Measurements from ENCODE around the gene FOSL2.

Gene FOSL2

GRCh38 chr2:28429636-28430376 lies 37.1 kb downstream of the FOSL2 start:
- TF ChIP-seq CTCF (IDR thresholded peaks at IDR 0.05; ENCODE audit: borderline replicate concordance, control extremely low read depth, extremely low read depth, insufficient read depth, missing control alignments): no peak
- no peak for DNase-seq (ENCODE audit: low spot score)
- in situ Hi-C loops (cut with MboI; ENCODE audit: low sequenced_read_pairs, unreplicated experiment): no loop called here

DNA sequence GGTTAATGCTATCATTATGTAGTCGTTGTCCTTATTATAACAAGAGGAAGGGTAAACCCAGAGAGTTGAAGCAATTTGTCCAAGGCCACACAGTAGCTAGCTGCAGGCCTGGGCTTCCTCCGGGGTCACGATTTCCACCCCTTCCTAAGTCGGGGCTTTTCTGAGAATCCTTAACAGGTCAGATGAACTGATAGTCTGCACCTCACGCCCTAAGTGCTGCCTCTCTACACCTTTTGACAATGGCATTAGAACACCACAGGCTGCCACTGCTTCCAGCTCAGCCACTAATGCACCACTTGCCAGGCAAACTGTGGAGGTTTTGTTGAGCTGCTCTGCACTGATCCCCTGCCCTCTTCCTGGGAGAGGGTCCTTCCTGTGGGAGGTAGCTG lies 37.7 kb downstream of the FOSL2 start:
- no peak for DNase-seq (ENCODE audit: low spot score)
- TF ChIP-seq CTCF (IDR thresholded peaks at IDR 0.05; ENCODE audit: borderline replicate concordance, control extremely low read depth, extremely low read depth, insufficient read depth, missing control alignments): no peak

GRCh38 chr2:28430788-28431418 lies 38.2 kb downstream of the FOSL2 start:
- DNase-seq (ENCODE audit: low spot score): no peak
- TF ChIP-seq CTCF (IDR thresholded peaks at IDR 0.05; ENCODE audit: borderline replicate concordance, control extremely low read depth, extremely low read depth, insufficient read depth, missing control alignments): no peak
- in situ Hi-C loops (cut with MboI; ENCODE audit: low sequenced_read_pairs, unreplicated experiment): no loop called here

More for the DNA sequence above, 37.7 kb downstream of the FOSL2 start:
- in situ Hi-C loops (cut with MboI; ENCODE audit: low sequenced_read_pairs, unreplicated experiment): no loop called here

GRCh38 chr2:28431741-28432140 lies 39.1 kb downstream of the FOSL2 start:
- no peak for DNase-seq (ENCODE audit: low spot score)
- TF ChIP-seq CTCF (IDR thresholded peaks at IDR 0.05; ENCODE audit: borderline replicate concordance, control extremely low read depth, extremely low read depth, insufficient read depth, missing control alignments): no peak
- in situ Hi-C loops (cut with MboI; ENCODE audit: low sequenced_read_pairs, unreplicated experiment): no loop called here

- in situ Hi-C loops (cut with MboI; ENCODE audit: low sequenced_read_pairs, unreplicated experiment): no loop called here
- DNase-seq (ENCODE audit: low spot score): no peak
- no peak for TF ChIP-seq CTCF (IDR thresholded peaks at IDR 0.05; ENCODE audit: borderline replicate concordance, control extremely low read depth, extremely low read depth, insufficient read depth, missing control alignments)
Observed at GRCh38 chr2:28432362-28432761, 39.7 kb downstream of the FOSL2 start.

GRCh38 chr2:28433215-28433614 lies 40.6 kb downstream of the FOSL2 start:
- no peak for DNase-seq (ENCODE audit: low spot score)
- TF ChIP-seq CTCF (IDR thresholded peaks at IDR 0.05; ENCODE audit: borderline replicate concordance, control extremely low read depth, extremely low read depth, insufficient read depth, missing control alignments): no peak
- in situ Hi-C loops (cut with MboI; ENCODE audit: low sequenced_read_pairs, unreplicated experiment): no loop called here

Data from GM13976 (cell line).